ENCODE data around the gene ATP10B. TPM values are rescaled to one million over a fixed set of nuclear protein-coding genes. Genes with fewer than 3 reads are reported as not detected.

The ATP10B gene
- total RNA-seq, 1 experiment from 2014 or later, result 0.11 TPM

- no peak overlapping the region for H3K27ac Mint-ChIP-seq
- no peak overlapping the region for H3K4me3 Mint-ChIP-seq
- ATAC-seq (no peak), DNase-seq (ENCODE audit: low spot score) (no peak)
- ChIA-PET POLR2A (no interaction called here), CTCF (no interaction called here)
- H3K9me3 Mint-ChIP-seq, result no peaks in the 10 kb centered on the region
- TF ChIP-seq ATF2 (CRISPR knock-in tag; IDR thresholded peaks at IDR 0.05; ENCODE audit: borderline replicate concordance, low read depth) (no peak), NFYB (CRISPR knock-in tag; conservative IDR thresholded peaks at IDR 0.05; ENCODE audit: low read depth) (no peak), ZBTB21 (CRISPR knock-in tag; IDR thresholded peaks at IDR 0.05; ENCODE audit: borderline replicate concordance) (no peak), ZNF232 (CRISPR knock-in tag; IDR thresholded peaks at IDR 0.05) (no peak), E2F5 (CRISPR knock-in tag; IDR thresholded peaks at IDR 0.05) (no peak), PRRX2 (CRISPR knock-in tag; IDR thresholded peaks at IDR 0.05) (no peak), ZNF512 (CRISPR knock-in tag; IDR thresholded peaks at IDR 0.05; ENCODE audit: borderline replicate concordance) (no peak), NR2C2 (CRISPR knock-in tag; IDR thresholded peaks at IDR 0.05) (no peak), ZNF317 (CRISPR knock-in tag; IDR thresholded peaks at IDR 0.05; ENCODE audit: borderline replicate concordance, low read depth) (no peak), IRF1 (CRISPR knock-in tag; IDR thresholded peaks at IDR 0.05) (no peak), ZSCAN18 (CRISPR knock-in tag; IDR thresholded peaks at IDR 0.05) (no peak), CREB1 (CRISPR knock-in tag; IDR thresholded peaks at IDR 0.05) (no peak), HMGXB4 (CRISPR knock-in tag; IDR thresholded peaks at IDR 0.05) (no peak)
- no peaks in the 10 kb centered on the region for H3K27me3 Mint-ChIP-seq (ENCODE audit: low read depth)
- peaks cover 4% of the 10 kb centered on the region; the same call in 1 of the 2 replicates for H3K4me1 Mint-ChIP-seq
- H3K36me3 Mint-ChIP-seq, result no peaks in the 10 kb centered on the region
Observed at GRCh38 chr5:160674901-160675300, 177.1 kb downstream of the ATP10B start.

GRCh38 chr5:160672521-160672920 lies 179.5 kb downstream of the ATP10B start:
- ChIA-PET CTCF (interaction anchor here (1.1 kb wide), 1 partner anchor 234 kb away, joined by 4 read pairs; no protein-coding TSS in a partner anchor), POLR2A (no interaction called here)
- no peak overlapping the region for H3K27ac Mint-ChIP-seq
- H3K4me3 Mint-ChIP-seq, result no peak overlapping the region
- H3K4me1 Mint-ChIP-seq, result peaks cover 6% of the 10 kb centered on the region; the same call in 1 of the 2 replicates
- no peaks in the 10 kb centered on the region for H3K9me3 Mint-ChIP-seq
- ATAC-seq, result no peak
- no peaks in the 10 kb centered on the region for H3K36me3 Mint-ChIP-seq
- no peak for DNase-seq (ENCODE audit: low spot score)
- no peaks in the 10 kb centered on the region for H3K27me3 Mint-ChIP-seq (ENCODE audit: low read depth)
- no peak for TF ChIP-seq ZNF138 (CRISPR knock-in tag; conservative IDR thresholded peaks at IDR 0.05)
- TF ChIP-seq ZBTB43 (CRISPR knock-in tag; IDR thresholded peaks at IDR 0.05), result no peak
- TF ChIP-seq SMAD4 (CRISPR knock-in tag; IDR thresholded peaks at IDR 0.05), result no peak
- no peak for TF ChIP-seq AR (CRISPR knock-in tag; IDR thresholded peaks at IDR 0.05)
- no peak for TF ChIP-seq ZNF532 (CRISPR knock-in tag; IDR thresholded peaks at IDR 0.05; ENCODE audit: borderline replicate concordance)

Data from WTC11 (cell line).